ENCODE measurements around the gene SCN2B.

DNA sequence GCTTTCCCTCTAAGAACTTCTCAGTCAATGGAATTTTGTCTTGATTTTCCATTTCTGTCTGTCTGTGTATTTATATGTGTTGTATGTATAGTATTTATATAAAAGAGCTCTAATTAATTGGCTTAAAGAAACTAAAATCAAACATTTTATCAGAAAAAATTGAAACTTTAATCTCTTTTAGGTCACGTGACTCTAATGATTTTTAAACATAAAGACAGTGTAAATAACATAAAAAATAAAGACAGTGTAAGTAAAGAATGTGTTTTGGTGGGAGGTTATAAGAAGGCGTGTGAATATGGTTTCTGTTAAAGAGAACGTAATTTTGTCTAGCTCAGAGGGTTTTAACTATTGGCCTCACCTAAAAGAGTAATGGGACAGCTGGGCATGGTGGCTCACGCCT, 46.0 kb upstream of the SCN2B start:
- TF ChIP-seq, protein P1, sequence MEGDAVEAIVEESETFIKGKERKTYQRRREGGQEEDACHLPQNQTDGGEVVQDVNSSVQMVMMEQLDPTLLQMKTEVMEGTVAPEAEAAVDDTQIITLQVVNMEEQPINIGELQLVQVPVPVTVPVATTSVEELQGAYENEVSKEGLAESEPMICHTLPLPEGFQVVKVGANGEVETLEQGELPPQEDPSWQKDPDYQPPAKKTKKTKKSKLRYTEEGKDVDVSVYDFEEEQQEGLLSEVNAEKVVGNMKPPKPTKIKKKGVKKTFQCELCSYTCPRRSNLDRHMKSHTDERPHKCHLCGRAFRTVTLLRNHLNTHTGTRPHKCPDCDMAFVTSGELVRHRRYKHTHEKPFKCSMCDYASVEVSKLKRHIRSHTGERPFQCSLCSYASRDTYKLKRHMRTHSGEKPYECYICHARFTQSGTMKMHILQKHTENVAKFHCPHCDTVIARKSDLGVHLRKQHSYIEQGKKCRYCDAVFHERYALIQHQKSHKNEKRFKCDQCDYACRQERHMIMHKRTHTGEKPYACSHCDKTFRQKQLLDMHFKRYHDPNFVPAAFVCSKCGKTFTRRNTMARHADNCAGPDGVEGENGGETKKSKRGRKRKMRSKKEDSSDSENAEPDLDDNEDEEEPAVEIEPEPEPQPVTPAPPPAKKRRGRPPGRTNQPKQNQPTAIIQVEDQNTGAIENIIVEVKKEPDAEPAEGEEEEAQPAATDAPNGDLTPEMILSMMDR (IDR thresholded peaks at IDR 0.05 in 8 of 11, conservative IDR thresholded peaks at IDR 0.05 in 3 of 11), result no peak
- TF ChIP-seq POLR2AphosphoS5 (IDR thresholded peaks at IDR 0.05), result no peak
